Measurements from ENCODE around the gene BAG1. TPM values are rescaled to one million over a fixed set of nuclear protein-coding genes. Genes with fewer than 3 reads are reported as not detected.

BAG1 gene
- total RNA-seq, 4 donors from 2014 or later, result 81.5 to 244 (median 158) TPM

GRCh38 chr9:33307067-33307466 is 42.6 kb upstream of the BAG1 start:
- DNase-seq (no peak), ATAC-seq (no peak)
- TF ChIP-seq CTCF (IDR thresholded peaks at IDR 0.05 in 4 of 5, conservative IDR thresholded peaks at IDR 0.05 in 1 of 5) (no peak), POLR2A (IDR thresholded peaks at IDR 0.05) (no peak)
- intact Hi-C loops (cut with DNase I; ENCODE audit: low total_unique reads) (no loop called here), in situ Hi-C loops (cut with MboI; ENCODE audit: low sequenced_read_pairs in 4 of 4) (no loop called here)
- Histone ChIP-seq H3K4me3 (no peak overlapping the region), H3K27me3 (no peaks in the 10 kb centered on the region), H3K9me3 (no peaks in the 10 kb centered on the region), H3K27ac (no peak overlapping the region), H3K4me1 (peaks cover 0 to 9% of the 10 kb centered on the region in 2 donors), H3K36me3 (peaks cover 0 to 95% of the 10 kb centered on the region in 2 donors)

GRCh38 chr9:33306037-33306436 is 41.5 kb upstream of the BAG1 start:
- no peak overlapping the region for H3K4me3 ChIP-seq
- TF ChIP-seq POLR2A (IDR thresholded peaks at IDR 0.05) (no peak), CTCF (IDR thresholded peaks at IDR 0.05 in 4 of 5, conservative IDR thresholded peaks at IDR 0.05 in 1 of 5) (no peak)
- intact Hi-C loops (cut with DNase I; ENCODE audit: low total_unique reads), result no loop called here
- DNase-seq (no peak), ATAC-seq (peak in 1 of 2 donors; percentile 51)
- H3K4me1 ChIP-seq, result peaks cover 5 to 14% of the 10 kb centered on the region in 2 donors
- H3K27ac ChIP-seq, result peak overlapping the region in 3 of 4 donors; percentile 31 to 55 (median 47)
- H3K27me3 ChIP-seq, result no peaks in the 10 kb centered on the region
- in situ Hi-C loops (cut with MboI; ENCODE audit: low sequenced_read_pairs in 4 of 4), result no loop called here
- H3K9me3 ChIP-seq, result no peaks in the 10 kb centered on the region
- peaks cover 0 to 95% of the 10 kb centered on the region in 2 donors for H3K36me3 ChIP-seq

GRCh38 chr9:33304362-33304761 is 39.9 kb upstream of the BAG1 start:
- no peak for DNase-seq
- no peaks in the 10 kb centered on the region for H3K27me3 ChIP-seq
- ATAC-seq, result no peak
- peaks cover 0 to 96% of the 10 kb centered on the region in 2 donors for H3K36me3 ChIP-seq
- no peak overlapping the region for H3K27ac ChIP-seq
- no peak overlapping the region for H3K4me3 ChIP-seq
- in situ Hi-C loops (cut with MboI; ENCODE audit: low sequenced_read_pairs in 4 of 4), result no loop called here
- peaks cover 16 to 17% of the 10 kb centered on the region in 2 donors for H3K4me1 ChIP-seq
- TF ChIP-seq CTCF (IDR thresholded peaks at IDR 0.05 in 4 of 5, conservative IDR thresholded peaks at IDR 0.05 in 1 of 5), result no peak
- TF ChIP-seq POLR2A (IDR thresholded peaks at IDR 0.05), result no peak
- no peaks in the 10 kb centered on the region for H3K9me3 ChIP-seq
- intact Hi-C loops (cut with DNase I; ENCODE audit: low total_unique reads), result no loop called here

GRCh38 chr9:33300546-33300945 is 36.0 kb upstream of the BAG1 start:
- H3K4me3 ChIP-seq, result no peak overlapping the region
- no peaks in the 10 kb centered on the region for H3K9me3 ChIP-seq
- peak; percentile 65 to 66 for ATAC-seq
- peak in 1 of 2 donors; percentile 62 for DNase-seq
- H3K4me1 ChIP-seq, result peaks cover 41 to 46% of the 10 kb centered on the region in 2 donors
- in situ Hi-C loops (cut with MboI; ENCODE audit: low sequenced_read_pairs in 4 of 4) (no loop called here), intact Hi-C loops (cut with DNase I; ENCODE audit: low total_unique reads) (no loop called here)
- no peaks in the 10 kb centered on the region for H3K27me3 ChIP-seq
- peak overlapping the region; percentile 62 to 81 (median 72) for H3K27ac ChIP-seq
- TF ChIP-seq CTCF (IDR thresholded peaks at IDR 0.05 in 4 of 5, conservative IDR thresholded peaks at IDR 0.05 in 1 of 5) (no peak), POLR2A (IDR thresholded peaks at IDR 0.05) (no peak)
- peaks cover 0 to 86% of the 10 kb centered on the region in 2 donors for H3K36me3 ChIP-seq

- peak; percentile 52 to 63 for DNase-seq
Measured at GRCh38 chr9:33297432-33297831, 32.9 kb upstream of the BAG1 start.

More at GRCh38 chr9:33297432-33297831, 32.9 kb upstream of the BAG1 start:
- no peaks in the 10 kb centered on the region for H3K9me3 ChIP-seq
- TF ChIP-seq POLR2A (IDR thresholded peaks at IDR 0.05), result no peak
- no peak for TF ChIP-seq CTCF (IDR thresholded peaks at IDR 0.05 in 4 of 5, conservative IDR thresholded peaks at IDR 0.05 in 1 of 5)
- intact Hi-C loops (cut with DNase I; ENCODE audit: low total_unique reads) (no loop called here), in situ Hi-C loops (cut with MboI; ENCODE audit: low sequenced_read_pairs in 4 of 4) (loop anchor here in 2 of 4 donors (10.0 to 25.0 kb wide), 2 partner anchors 165 to 177 kb away; partner anchors contain the start of gene NOL6 (in 2 of the 2))
- H3K36me3 ChIP-seq, result peaks cover 0 to 62% of the 10 kb centered on the region in 2 donors
- peaks cover 67 to 78% of the 10 kb centered on the region in 2 donors for H3K4me1 ChIP-seq
- peak; percentile 62 to 74 for ATAC-seq
- H3K4me3 ChIP-seq, result no peak overlapping the region
- peak overlapping the region; percentile 62 to 80 (median 68) for H3K27ac ChIP-seq
- no peaks in the 10 kb centered on the region for H3K27me3 ChIP-seq

All from gastrocnemius medialis (tissue), 4 donors.